ENCODE results near the gene SH2B3.

- TF ChIP-seq EZH2phosphoT487 (IDR thresholded peaks at IDR 0.05; ENCODE audit: insufficient read depth, low read depth) = no peak
- TF ChIP-seq EZH2 (IDR thresholded peaks at IDR 0.05; ENCODE audit: insufficient read depth, poor library complexity, severe bottlenecking) = no peak
Observed at GRCh38 chr12:111426344-111427185, 20.8 kb downstream of the SH2B3 start.

Measured in GM23248 (cell line).